Measurements from ENCODE around the gene TWNK.

TWNK gene

DNA sequence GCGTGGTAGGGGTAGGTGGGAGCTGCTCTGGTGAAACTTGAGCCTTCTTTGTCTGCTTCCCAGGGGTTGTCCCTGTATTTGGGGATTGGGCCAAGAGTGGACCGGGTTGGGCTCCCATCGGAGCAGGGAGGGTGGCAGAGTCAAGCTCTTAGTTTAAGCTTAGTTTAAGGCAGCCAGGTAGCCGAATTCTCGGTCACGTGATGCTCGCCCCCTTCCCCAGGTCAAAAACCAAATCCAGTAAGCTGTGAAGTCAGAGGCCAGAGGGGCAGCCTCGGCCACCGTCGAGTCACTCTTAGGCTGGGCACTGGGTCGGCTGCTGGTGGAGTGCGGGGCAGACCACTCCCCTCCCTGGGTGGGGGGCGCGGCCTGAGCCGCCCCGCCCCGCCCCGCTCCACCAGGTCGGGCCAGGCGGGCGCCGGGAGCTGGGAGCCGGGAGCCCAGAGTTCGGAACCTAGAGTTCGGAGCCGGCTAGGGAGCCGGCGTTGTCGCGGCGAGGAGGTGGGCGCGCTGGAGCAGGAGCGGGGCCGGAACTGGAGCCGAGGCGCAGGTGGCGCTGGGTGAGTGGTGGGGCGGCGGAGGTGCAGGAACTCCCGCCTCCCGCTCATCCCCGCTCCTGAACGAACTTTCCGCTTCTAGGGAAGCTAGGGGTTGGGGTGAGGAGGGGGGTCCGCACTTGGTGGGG, 9.5 kb downstream of the TWNK start:
- peak; percentile 42 for DNase-seq (ENCODE audit: low spot score)

GRCh38 chr10:100997360-100998182, 10.2 kb downstream of the TWNK start:
- DNase-seq (ENCODE audit: low spot score): peak; percentile 85

GRCh38 chr10:100998183-100998990, 11.0 kb downstream of the TWNK start:
- peak; percentile 83 for DNase-seq (ENCODE audit: low spot score)

GRCh38 chr10:100998991-100999741, 11.8 kb downstream of the TWNK start:
- peak; percentile 79 for DNase-seq (ENCODE audit: low spot score)

DNA sequence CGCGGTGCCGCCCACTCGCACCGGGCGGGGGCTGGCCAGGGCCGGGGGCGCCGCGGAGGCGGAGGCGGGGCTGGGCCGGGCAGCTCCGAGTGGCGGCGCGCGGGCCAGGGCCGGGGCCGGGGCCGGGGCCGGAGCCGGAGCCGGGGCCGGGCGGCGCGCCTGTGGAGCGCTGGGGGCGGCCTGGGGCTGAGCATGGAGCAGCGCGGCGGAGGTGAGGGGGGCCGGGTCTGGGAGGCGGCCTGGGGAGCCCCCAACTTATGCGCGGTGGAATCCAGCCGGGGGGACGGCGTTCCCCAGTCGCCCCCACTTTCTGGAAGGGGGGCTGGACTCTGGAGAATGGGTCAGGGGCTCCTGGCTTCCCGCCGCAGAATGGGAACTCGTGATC, 12.4 kb downstream of the TWNK start, which contains the start of gene LZTS2:
Gene LZTS2, plus strand, starts transcription at position 67 of the 385 bp plus-strand sequence. CDS start 2,731 bp downstream, outside the sequence.
- DNase-seq (ENCODE audit: low spot score): no peak

DNA sequence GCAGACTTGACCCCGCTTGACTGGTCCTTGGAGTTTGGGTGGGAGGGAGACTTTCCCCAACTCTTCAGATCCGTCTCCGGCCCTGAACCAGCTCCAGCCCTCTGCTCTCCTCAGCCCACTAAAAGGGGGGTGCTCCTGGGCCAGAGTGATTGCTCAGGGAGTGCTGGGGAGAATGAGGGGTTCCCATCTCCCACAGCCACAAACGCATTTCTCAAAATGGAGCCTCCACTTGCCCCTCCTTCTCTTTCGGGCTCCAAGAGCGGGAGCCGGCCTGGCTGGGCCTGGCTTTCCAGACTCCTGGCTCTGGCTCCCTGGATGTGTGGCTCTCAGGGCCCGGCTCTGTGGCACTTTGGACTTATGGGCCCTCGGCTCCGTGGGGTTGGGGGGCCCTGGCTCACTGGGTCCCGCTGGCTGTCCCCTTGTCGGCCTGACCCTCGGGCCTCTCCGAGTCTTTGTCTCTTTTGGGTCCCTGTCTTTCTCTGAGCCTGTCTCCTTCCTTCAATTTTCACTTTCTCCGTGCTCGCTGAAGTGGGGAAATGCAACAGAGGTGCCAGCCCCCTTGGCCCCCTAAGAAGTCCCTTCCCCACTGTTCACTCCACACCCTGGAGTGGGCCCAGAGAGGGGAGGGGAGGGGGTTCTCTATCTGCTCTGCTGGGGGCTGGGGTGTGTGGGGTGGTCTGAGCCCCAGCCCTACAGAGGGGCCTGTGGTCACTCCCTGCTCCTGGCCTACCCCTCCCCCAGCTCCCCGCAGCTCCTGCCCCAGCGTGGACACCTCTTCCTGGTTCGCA, 13.0 kb downstream of the TWNK start:
- DNase-seq (ENCODE audit: low spot score): no peak

- DNase-seq (ENCODE audit: low spot score): peak; percentile 93
These were observed 13.7 kb downstream of the TWNK start for GRCh38 chr10:101000915-101001658.

GRCh38 chr10:101001659-101002035, 14.3 kb downstream of the TWNK start:
- no peak for DNase-seq (ENCODE audit: low spot score)

- no peak for DNase-seq (ENCODE audit: low spot score)
These were observed 15.1 kb downstream of the TWNK start for GRCh38 chr10:101002456-101002855.

GRCh38 chr10:101003639-101004206, 16.4 kb downstream of the TWNK start:
- no peak for DNase-seq (ENCODE audit: low spot score)

GRCh38 chr10:101005361-101005760, 18.0 kb downstream of the TWNK start:
- no peak for DNase-seq (ENCODE audit: low spot score)

DNA sequence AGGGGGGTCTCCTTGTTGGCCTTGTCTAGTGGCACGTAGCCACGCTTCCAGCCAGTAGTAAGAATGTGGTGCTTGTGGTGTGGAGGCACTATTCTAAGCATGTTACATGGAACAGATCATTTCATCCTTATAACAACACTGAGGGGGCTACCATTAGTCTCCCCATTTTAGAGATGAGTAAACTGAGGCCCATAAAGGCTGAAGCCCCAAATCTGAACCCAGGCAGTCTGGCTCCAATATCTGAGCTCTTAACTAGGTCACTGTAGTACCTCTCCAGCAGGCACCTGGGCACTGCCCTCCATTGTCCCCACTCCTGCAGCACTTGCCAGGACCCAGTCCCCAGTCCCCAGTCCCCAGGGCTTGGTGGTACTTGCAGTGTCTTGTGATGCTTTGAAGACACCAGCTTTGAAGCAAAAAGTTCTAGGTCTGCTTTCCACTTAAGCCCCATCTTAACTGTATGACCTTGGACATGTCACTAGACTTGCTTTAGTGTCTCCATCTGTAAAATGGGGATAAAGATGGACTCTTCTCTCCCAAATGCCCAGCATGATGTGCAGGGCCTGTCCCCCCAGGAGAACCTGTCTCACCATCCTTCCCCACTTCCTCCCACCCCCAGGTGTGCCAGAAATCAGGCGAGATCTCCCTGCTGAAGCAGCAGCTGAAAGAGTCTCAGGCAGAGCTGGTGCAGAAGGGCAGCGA, 18.7 kb downstream of the TWNK start:
- DNase-seq (ENCODE audit: low spot score): no peak

- no peak for DNase-seq (ENCODE audit: low spot score)
These were observed 19.3 kb downstream of the TWNK start for GRCh38 chr10:101006593-101007098.

- DNase-seq (ENCODE audit: low spot score): no peak
These were observed 19.9 kb downstream of the TWNK start for GRCh38 chr10:101007099-101007711.

GRCh38 chr10:101007915-101008822, 20.8 kb downstream of the TWNK start:
- DNase-seq (ENCODE audit: low spot score): no peak

DNA sequence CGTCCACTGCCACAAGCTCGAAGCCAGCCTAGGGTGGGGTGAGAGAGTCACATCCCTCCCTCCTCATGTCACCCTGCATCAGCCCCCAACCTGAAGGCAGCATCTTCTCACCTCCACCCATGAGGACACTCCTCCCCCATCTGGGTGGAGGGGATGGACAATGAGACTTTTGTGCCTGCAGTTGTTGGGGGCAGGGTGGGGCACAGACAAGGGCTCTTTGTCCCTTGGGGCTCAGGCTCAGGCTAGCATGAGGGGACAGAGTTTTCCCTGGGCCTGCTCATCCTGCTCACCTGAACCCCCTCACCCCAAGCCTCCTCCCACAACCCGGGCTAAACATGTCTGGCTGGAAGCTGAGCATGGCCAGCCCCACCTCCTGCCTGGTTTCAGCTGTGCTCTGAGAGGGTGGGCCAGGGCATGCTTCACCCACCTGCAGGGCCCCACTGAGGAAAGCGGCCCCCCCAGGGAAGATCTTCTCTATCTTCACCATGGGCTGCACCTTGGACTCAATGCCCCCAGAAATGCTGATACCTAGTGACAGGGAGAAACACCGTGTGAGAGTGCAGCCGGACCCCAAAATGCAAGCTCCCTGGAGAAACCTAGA, 21.6 kb downstream of the TWNK start:
- no peak for DNase-seq (ENCODE audit: low spot score)

- no peak for DNase-seq (ENCODE audit: low spot score)
These were observed 23.0 kb downstream of the TWNK start for GRCh38 chr10:101010329-101010728.

Data from kidney tubule cell (primary cell).